Duodenal mucosa (tissue), 2 donors: ENCODE data around the gene CHURC1.
A peak's percentile ranks its signal among the peaks of the same experiment; 100 is the strongest.

ENCODE experiments used
- H3K27ac ChIP-seq: one replicate; pipeline ENCODE4 v1.7.0; 2013; ENCODE audit warnings: low read depth, low read length
- H3K27me3 ChIP-seq, 2 donors: one replicate each; pipeline ENCODE4 v1.7.0; 2013; ENCODE audit warnings: low read length in 2 of 2, control low read depth in 1 of 2; ENCODE audit not compliant: insufficient read depth in 2 of 2, control insufficient read depth in 1 of 2
- H3K36me3 ChIP-seq, 2 donors: one replicate each; pipeline ENCODE4 v1.7.0; 2013; ENCODE audit warnings: low read length in 2 of 2, control low read depth in 1 of 2; ENCODE audit not compliant: insufficient read depth in 2 of 2, control insufficient read depth in 1 of 2
- H3K4me1 ChIP-seq, 2 donors: one replicate each; pipeline ENCODE4 v1.7.0; 2013; ENCODE audit warnings: low read length in 2 of 2, control low read depth in 1 of 2; ENCODE audit not compliant: insufficient read depth in 2 of 2, control insufficient read depth in 1 of 2
- H3K4me3 ChIP-seq, 2 donors: one replicate each; pipeline ENCODE4 v1.7.0; 2013; ENCODE audit warnings: low read length in 2 of 2, low read depth in 1 of 2
- H3K9ac ChIP-seq, 2 donors: one replicate each; pipeline ENCODE4 v1.7.0; 2013; ENCODE audit warnings: low read length in 2 of 2, low read depth in 1 of 2
- H3K9me3 ChIP-seq, 2 donors: one replicate each; pipeline ENCODE4 v1.7.0; 2013; ENCODE audit warnings: low read length in 2 of 2, control low read depth in 1 of 2; ENCODE audit not compliant: control insufficient read depth in 1 of 2

CHURC1 gene

DNA sequence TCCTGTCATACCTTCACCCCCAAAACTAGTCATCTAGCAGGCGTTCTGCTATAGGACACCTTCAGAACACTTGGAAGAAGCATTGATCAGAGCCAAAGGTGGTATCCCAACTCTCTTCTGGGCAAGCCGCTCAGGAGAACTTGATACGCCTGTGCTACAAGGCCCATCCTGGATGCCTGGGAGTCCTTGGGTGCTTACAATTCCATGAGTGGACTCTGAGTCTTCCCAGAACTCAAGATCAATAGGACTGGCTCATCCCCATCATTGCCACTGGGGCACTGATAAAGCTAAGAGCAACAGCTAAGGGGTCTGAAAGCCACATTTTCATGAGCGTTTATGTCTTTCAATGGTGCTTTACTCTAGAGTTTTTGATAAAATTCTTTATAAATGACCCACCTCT is 36.4 kb upstream of the CHURC1 start:
- Histone ChIP-seq H3K9me3 (no peaks in the 10 kb centered on the region), H3K4me1 (peaks cover 0 to 12% of the 10 kb centered on the region in 2 donors), H3K36me3 (no peaks in the 10 kb centered on the region), H3K27ac (no peak overlapping the region), H3K27me3 (peaks cover 13 to 45% of the 10 kb centered on the region in 2 donors), H3K9ac (no peak overlapping the region), H3K4me3 (no peak overlapping the region)

DNA sequence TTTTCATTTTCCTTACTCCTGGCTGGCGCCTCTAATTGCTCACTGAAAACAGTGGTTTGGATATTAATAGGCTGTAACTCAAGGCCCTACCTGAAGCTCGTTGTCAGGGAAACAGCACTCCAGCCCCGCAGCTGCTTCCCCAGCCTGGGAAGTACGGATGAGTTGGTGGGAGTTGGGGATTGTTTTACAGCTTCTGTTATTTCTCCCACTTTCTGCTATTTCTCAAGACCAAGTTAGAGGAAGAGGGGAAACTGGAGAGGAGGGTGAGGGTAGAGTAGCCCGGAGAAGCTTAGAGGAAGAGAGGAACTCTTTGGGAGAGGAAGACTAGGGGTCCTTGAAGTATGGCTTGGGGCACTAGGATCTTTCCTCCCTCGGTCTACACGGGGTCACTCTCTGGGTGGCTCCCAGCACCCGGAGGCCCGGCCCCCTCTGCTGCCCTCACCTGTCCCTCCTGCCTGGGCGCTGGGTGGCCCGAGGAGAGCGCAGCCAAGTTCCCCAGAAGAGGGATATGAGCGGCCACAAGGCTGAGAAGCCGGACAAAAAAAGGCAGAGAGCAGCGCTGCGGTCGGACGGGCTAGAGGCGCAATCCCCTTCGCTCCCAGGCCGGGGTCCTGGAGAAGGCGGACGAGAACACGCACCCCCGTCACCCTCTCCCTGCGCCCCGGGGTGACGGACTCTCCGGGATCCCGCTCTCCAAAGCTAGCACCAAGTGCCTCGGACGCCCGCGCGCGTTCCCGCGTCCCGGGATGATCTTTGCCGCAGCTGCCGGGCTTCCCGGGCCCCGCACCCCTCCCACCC is 35.2 kb upstream of the CHURC1 start:
- peaks cover 0 to 12% of the 10 kb centered on the region in 2 donors for H3K4me1 ChIP-seq
- peak overlapping the region in 1 of 2 donors; percentile 63 for H3K4me3 ChIP-seq
- no peak overlapping the region for H3K9ac ChIP-seq
- H3K36me3 ChIP-seq = no peaks in the 10 kb centered on the region
- H3K27ac ChIP-seq = no peak overlapping the region
- H3K27me3 ChIP-seq = peaks cover 13 to 49% of the 10 kb centered on the region in 2 donors
- no peaks in the 10 kb centered on the region for H3K9me3 ChIP-seq

DNA sequence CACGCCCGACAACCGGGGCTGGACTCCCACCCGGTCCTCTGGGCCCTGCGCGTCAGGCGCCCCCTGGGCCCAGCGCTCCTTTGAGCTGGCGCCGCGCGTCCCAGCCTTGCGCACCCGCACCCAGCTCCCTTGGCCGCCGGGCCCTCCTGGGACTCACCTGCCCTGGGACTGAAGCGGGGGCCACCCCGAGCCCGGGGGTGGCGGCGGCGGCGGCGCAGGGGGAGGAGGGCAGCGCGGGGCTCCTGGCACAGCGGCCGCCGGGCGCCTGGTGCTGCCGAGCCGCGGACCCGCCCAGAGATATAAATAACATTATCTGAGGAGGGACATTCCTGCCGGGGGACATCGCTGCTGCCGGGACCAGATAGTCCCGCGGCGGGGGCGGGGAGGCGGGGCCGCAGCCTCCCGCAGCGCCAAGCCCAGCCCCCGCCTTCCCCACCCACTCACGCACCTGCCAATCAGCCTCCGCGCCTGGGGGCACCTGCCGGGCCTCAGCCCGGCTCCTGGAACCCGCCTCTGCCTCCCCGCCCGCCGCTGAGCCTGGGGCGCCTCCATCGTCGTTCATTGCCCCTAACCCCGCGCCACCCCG is 34.5 kb upstream of the CHURC1 start, which contains the start of gene SPTB:
SPTB (minus strand) TSS at position 273 of the 586 bp plus-strand sequence. CDS start 56,813 bp downstream, outside the sequence.
- peaks cover 13 to 49% of the 10 kb centered on the region in 2 donors for H3K27me3 ChIP-seq

DNA sequence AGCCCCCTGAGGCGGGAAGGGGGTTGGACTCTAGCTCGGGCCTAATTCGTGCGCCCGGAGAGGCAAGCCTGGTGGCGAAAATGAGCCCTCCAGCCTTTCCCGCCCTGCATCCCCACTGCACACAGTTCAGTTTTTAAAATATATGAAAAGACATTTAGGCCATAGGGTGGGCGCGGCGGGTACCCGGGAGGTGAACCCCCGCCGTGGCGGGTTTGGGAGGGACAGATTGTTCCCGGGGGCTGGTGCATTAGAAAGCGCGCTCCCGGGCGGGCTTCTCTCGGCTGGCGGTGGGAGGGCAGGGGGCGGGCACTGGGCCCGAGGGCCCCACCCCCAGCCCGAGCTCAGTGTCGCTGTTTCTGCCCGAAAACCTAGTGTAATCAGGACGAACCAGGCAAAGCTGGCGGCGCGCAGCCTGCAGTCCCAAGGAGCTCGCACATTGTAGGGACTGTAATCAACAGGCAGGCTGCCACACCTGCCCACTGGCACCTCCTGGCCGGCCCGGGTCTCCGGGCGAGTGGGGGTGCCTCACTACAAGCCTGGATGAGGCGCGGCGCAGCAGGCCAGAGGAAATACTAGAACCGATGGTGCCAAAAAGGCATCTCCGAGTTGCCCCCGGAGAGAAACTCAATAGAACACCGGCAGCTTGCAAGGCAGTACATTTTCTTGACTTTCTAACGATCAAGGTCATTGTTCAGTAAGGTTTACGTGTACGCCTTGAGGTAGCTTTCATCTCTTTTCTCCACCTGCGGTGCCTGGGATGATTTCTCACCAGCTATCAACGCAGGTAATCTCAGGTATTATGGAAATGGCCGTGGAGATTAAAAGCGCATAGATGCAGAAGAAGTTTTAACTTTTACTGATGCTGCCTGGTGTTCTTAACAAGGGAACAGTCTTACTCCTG is 33.8 kb upstream of the CHURC1 start:
- H3K27ac ChIP-seq = no peak overlapping the region
- H3K9me3 ChIP-seq = no peaks in the 10 kb centered on the region
- H3K4me1 ChIP-seq = peaks cover 0 to 12% of the 10 kb centered on the region in 2 donors
- H3K9ac ChIP-seq = no peak overlapping the region
- H3K36me3 ChIP-seq = no peaks in the 10 kb centered on the region
- peaks cover 13 to 49% of the 10 kb centered on the region in 2 donors for H3K27me3 ChIP-seq
- H3K4me3 ChIP-seq = peak overlapping the region; percentile 63 to 66

More for the DNA sequence above, 34.5 kb upstream of the CHURC1 start, which contains the start of gene SPTB:
- Histone ChIP-seq H3K4me1 (peaks cover 0 to 12% of the 10 kb centered on the region in 2 donors), H3K4me3 (peak within 1 kb of the TSS; percentile 63 to 66), H3K9ac (no peak within 1 kb of the TSS), H3K36me3 (no peaks in the 10 kb centered on the region), H3K9me3 (no peaks in the 10 kb centered on the region), H3K27ac (no peak within 1 kb of the TSS)

DNA sequence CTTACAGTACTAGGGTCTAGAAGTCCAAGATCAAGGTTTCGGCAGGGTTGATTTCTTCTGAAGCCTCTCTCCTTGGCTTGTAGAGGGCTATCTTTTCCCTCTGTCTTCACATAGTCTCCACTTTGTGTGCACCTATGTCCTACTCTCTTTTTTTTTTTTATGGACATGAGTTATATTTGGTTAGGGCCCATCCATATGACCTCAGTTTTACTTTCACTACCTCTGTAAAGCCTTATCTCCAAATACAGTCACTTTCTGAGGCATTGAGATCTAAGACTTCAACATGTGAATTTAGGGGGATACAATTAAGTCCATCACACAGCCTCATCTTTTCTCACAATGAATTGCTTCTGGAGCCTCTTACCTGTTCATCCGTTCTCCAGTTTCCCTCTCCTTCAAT is 28.7 kb upstream of the CHURC1 start:
- H3K9me3 ChIP-seq = no peaks in the 10 kb centered on the region
- no peak overlapping the region for H3K27ac ChIP-seq
- peaks cover 0 to 3% of the 10 kb centered on the region in 2 donors for H3K4me1 ChIP-seq
- H3K27me3 ChIP-seq = peaks cover 5 to 16% of the 10 kb centered on the region in 2 donors
- H3K4me3 ChIP-seq = no peak overlapping the region
- H3K9ac ChIP-seq = no peak overlapping the region
- no peaks in the 10 kb centered on the region for H3K36me3 ChIP-seq

DNA sequence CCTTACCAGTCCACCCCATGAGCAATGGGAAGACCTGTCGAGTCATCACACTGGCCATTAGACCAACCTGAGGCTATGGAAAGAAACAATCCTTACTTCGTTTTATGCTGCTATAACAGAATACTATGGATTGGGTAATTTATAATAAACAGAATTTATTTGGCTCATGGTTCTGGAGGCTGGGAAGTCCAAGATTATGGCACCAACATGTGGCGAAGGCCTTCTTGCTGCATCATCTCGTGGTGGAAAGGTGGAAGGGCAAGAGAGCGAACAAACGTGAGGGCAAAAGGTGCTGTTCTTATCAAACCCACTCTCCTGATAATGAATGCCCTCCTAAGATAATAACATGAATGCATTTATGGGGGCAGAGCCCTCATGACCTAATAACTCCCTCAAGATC is 24.9 kb upstream of the CHURC1 start:
- no peaks in the 10 kb centered on the region for H3K27me3 ChIP-seq
- H3K4me1 ChIP-seq = no peaks in the 10 kb centered on the region
- H3K4me3 ChIP-seq = no peak overlapping the region
- H3K27ac ChIP-seq = no peak overlapping the region
- H3K36me3 ChIP-seq = no peaks in the 10 kb centered on the region
- H3K9me3 ChIP-seq = no peaks in the 10 kb centered on the region
- no peak overlapping the region for H3K9ac ChIP-seq

DNA sequence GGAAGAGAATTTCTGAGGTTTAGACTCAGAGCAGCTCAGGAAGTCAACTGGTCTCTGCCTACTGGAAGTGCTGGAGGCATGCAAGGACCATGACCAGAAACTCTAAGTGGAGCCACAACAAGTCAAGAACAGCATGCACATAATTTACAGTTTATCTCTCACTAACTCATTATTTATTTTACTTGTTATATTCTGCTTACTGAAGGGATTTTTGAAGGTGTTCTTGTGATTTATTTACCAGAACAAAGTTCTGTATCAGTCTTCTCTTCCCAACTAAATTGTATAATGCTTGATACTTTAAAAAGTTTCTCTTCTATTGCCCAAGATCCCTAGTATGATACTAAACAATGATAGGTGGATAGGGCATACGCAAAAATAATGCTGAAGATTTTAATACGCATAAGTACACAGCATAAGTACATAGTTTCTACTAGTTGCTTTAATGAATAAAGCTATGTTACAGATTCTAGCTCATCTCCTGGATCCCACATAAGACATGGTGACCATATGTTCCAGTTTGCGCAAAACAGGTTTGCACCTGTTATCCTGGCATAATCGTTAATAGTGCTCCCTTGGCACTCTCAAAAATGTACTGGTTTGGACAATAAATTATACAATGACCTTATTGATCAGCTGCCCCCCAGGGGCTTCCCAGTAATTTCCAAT is 22.9 kb upstream of the CHURC1 start:
- Histone ChIP-seq H3K9me3 (no peaks in the 10 kb centered on the region), H3K4me1 (no peaks in the 10 kb centered on the region), H3K27me3 (no peaks in the 10 kb centered on the region), H3K36me3 (no peaks in the 10 kb centered on the region), H3K9ac (no peak overlapping the region), H3K27ac (no peak overlapping the region), H3K4me3 (no peak overlapping the region)

DNA sequence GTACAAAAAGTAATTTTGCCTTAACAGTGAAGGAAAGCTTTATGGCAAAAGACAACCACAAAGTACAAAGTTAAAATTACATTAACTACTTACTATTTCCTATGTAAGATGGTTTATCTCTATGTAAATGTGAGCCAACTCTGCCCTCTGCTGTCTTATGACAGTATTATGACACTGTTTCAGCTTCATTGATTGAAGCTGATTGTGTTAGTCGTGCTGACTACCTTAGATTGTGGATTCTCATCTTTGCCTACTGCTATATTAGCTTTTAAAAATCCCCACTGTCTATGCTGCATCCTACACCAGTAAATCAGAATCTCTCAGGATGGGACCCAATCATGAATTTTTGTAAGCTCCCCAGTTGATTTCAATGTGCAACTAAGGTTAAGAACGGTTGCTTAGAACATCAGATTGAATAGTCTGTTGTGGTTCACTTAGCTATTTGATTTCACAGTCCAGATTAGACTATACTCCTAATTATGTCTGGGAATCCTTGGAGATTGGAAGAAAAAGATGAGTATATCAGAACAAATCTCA is 22.3 kb upstream of the CHURC1 start:
- Histone ChIP-seq H3K9me3 (no peaks in the 10 kb centered on the region), H3K27me3 (no peaks in the 10 kb centered on the region), H3K4me3 (no peak overlapping the region), H3K9ac (no peak overlapping the region), H3K27ac (no peak overlapping the region), H3K4me1 (no peaks in the 10 kb centered on the region), H3K36me3 (no peaks in the 10 kb centered on the region)

DNA sequence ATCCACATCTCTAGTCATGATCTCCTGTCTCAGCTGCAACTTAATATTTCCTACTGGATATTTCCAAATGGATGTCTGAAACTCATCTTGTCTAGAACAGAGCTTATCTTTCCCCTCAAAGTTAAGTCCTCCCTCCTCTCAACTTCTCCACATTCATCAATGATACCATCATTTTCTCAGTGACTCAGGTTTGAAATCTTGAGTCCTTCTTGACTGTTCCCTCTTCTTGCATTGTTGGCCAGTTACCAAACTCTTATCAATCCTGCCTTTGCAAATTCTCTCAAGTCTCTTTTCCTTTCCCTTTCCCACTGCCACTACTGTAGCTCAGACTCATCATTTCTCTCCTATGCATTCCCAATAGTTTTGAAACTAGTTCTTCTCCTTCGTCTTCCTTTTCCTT is 14.3 kb upstream of the CHURC1 start:
- Histone ChIP-seq H3K36me3 (no peaks in the 10 kb centered on the region), H3K27me3 (no peaks in the 10 kb centered on the region), H3K27ac (no peak overlapping the region), H3K4me1 (no peaks in the 10 kb centered on the region), H3K9ac (no peak overlapping the region), H3K4me3 (no peak overlapping the region), H3K9me3 (no peaks in the 10 kb centered on the region)
